SK-N-SH (cell line): ENCODE measurements around the gene ZFP90. TPM values are rescaled to one million over a fixed set of nuclear protein-coding genes. Genes with fewer than 3 reads are reported as not detected.

Source experiments
- CTCF ChIA-PET: fragments of 300-600, 350-600 bp; formaldehyde crosslinking; extraction: SDS; loops from one replicate; lab custom pipeline; 2021; lab: Yijun Ruan, JAX
- POLR2A ChIA-PET: fragments of 350-600 bp; sonication (Branson Sonifier 250); formaldehyde crosslinking; extraction: SDS; loops from one replicate; lab custom pipeline; 2020; ENCODE audit warnings: antibody characterized with exemption, inconsistent platforms; lab: Yijun Ruan, JAX
- DNase-seq: peaks from one replicate; pipeline ENCODE4 v3.0.0; 2012
- H2AFZ ChIP-seq: fragments of 200-600 bp; sonication (generic); 2 replicates; pipeline ENCODE4 v1.8.1; 2016; ENCODE audit warnings: antibody characterized with exemption, mild to moderate bottlenecking, low read depth
- H3F3A ChIP-seq: fragments of 200-600 bp; sonication (generic); replicated peaks from 2 replicates; pipeline ENCODE3; 2016; ENCODE audit warnings: antibody characterized with exemption, mild to moderate bottlenecking; ENCODE audit not compliant: insufficient read depth
- H3K27ac ChIP-seq, 2 experiments: fragments of 200-500 bp in 1 of 2; fragments of 200-600 bp in 1 of 2; sonication (Bioruptor generic) in 1 of 2; sonication (generic), shearing (Covaris generic) in 1 of 2; 2 replicates each; pipeline versions ENCODE4 v1.5.1 to v1.6.1; 2014 to 2016; ENCODE audit warnings: low read depth in 2 of 2, inconsistent platforms in 1 of 2, low read length in 1 of 2, mild to moderate bottlenecking in 1 of 2, mixed read lengths in 1 of 2
- H3K27me3 ChIP-seq: fragments of 200-600 bp; sonication (generic), shearing (Covaris generic); 2 replicates; pipeline ENCODE4 v1.6.1; 2016; ENCODE audit warnings: mixed run types; ENCODE audit not compliant: insufficient read depth
- H3K36me3 ChIP-seq, 2 experiments: fragments of 200-500 bp in 1 of 2; fragments of 200-600 bp in 1 of 2; sonication (Bioruptor generic) in 1 of 2; sonication (generic) in 1 of 2; replicated peaks in 1 of 2; 2 replicates each; pipeline versions ENCODE3 to v1.5.1; 2014 to 2016; ENCODE audit warnings: low read length in 1 of 2, mild to moderate bottlenecking in 1 of 2; ENCODE audit not compliant: insufficient read depth in 2 of 2, control insufficient read depth in 1 of 2
- H3K4me1 ChIP-seq, 2 experiments: fragments of 200-500 bp in 1 of 2; fragments of 200-600 bp in 1 of 2; sonication (Bioruptor generic) in 1 of 2; sonication (generic), shearing (Covaris generic) in 1 of 2; 2 replicates each; pipeline versions ENCODE4 v1.5.1 to v1.6.1; 2014 to 2016; ENCODE audit warnings: low read depth in 1 of 2, low read length in 1 of 2, mixed run types in 1 of 2; ENCODE audit not compliant: insufficient read depth in 2 of 2, control insufficient read depth in 1 of 2
- H3K4me2 ChIP-seq: fragments of 200-600 bp; sonication (generic), shearing (Covaris generic); 2 replicates; pipeline ENCODE4 v1.6.1; 2017; ENCODE audit warnings: mixed run types
- H3K4me3 ChIP-seq, 2 experiments: fragments of 200-500 bp in 1 of 2; fragments of 200-600 bp in 1 of 2; sonication (Bioruptor generic) in 1 of 2; sonication (generic), shearing (Covaris generic) in 1 of 2; 2 replicates each; pipeline versions ENCODE4 v1.5.1 to v1.8.1; 2014 to 2016; ENCODE audit warnings: low read depth in 2 of 2, inconsistent platforms in 1 of 2, low read length in 1 of 2, mild to moderate bottlenecking in 1 of 2, mixed read lengths in 1 of 2, moderate library complexity in 1 of 2
- H3K79me2 ChIP-seq: fragments of 200-600 bp; sonication (generic); 2 replicates; pipeline ENCODE4 v1.8.1; 2017; ENCODE audit warnings: mild to moderate bottlenecking; ENCODE audit not compliant: insufficient read depth
- H3K9ac ChIP-seq: fragments of 200-600 bp; sonication (generic); 2 replicates; pipeline ENCODE4 v1.6.1; 2017; ENCODE audit warnings: mixed run types
- H3K9me2 ChIP-seq: fragments of 200-600 bp; sonication (generic); 2 replicates; pipeline ENCODE4 v1.6.1; 2017; ENCODE audit warnings: mixed run types
- H3K9me3 ChIP-seq: fragments of 200-600 bp; sonication (generic); 2 replicates; pipeline ENCODE4 v1.6.1; 2017; ENCODE audit warnings: mixed run types, mild to moderate bottlenecking, moderate library complexity
- H4K20me1 ChIP-seq: fragments of 200-600 bp; sonication (generic); 2 replicates; pipeline ENCODE4 v1.6.1; 2017; ENCODE audit warnings: mild to moderate bottlenecking, mixed run types; ENCODE audit not compliant: insufficient read depth
- ELF1 ChIP-seq: IDR thresholded peaks from 2 replicates; pipeline ENCODE4 v1.4.0; 2012
- FOXJ3 ChIP-seq: sonication (generic); formaldehyde crosslinking; IDR thresholded peaks from 2 replicates; pipeline ENCODE4 v1.5.1; 2020; ENCODE audit warnings: mild to moderate bottlenecking, missing genetic modification reagents
- FOXM1 ChIP-seq: IDR thresholded peaks from 2 replicates; pipeline ENCODE4 v1.4.0; 2012; ENCODE audit warnings: low read depth, mild to moderate bottlenecking
- GABPA ChIP-seq: IDR thresholded peaks from 2 replicates; pipeline ENCODE4 v1.4.0; 2012; ENCODE audit warnings: low read depth, mild to moderate bottlenecking
- JUND ChIP-seq: IDR thresholded peaks from 2 replicates; pipeline ENCODE4 v1.4.0; 2012
- MXI1 ChIP-seq: IDR thresholded peaks from 2 replicates; pipeline ENCODE4 v1.6.1; 2012; ENCODE audit warnings: mild to moderate bottlenecking, low read depth, low read length, improper control_type of control experiment
- NFIC ChIP-seq: IDR thresholded peaks from 2 replicates; pipeline ENCODE4 v1.4.0; 2012; ENCODE audit warnings: borderline replicate concordance
- NRF1 ChIP-seq: IDR thresholded peaks from 2 replicates; pipeline ENCODE4 v1.6.1; 2012; ENCODE audit warnings: low read depth, mild to moderate bottlenecking, low read length
- POLR2AphosphoS5 ChIP-seq: IDR thresholded peaks from 2 replicates; pipeline ENCODE4 v1.6.1; 2012; ENCODE audit warnings: low read depth, low read length
- RAD21 ChIP-seq: IDR thresholded peaks from 2 replicates; pipeline ENCODE4 v1.6.1; 2012; ENCODE audit warnings: mild to moderate bottlenecking, low read length
- RCOR1 ChIP-seq: fragments of 150-350 bp; IDR thresholded peaks from 2 replicates; pipeline ENCODE4 v1.6.1; 2017; ENCODE audit warnings: antibody characterized with exemption, low read length
- RXRA ChIP-seq: IDR thresholded peaks from 2 replicates; pipeline ENCODE4 v1.4.0; 2012; ENCODE audit warnings: low read depth, mild to moderate bottlenecking, borderline replicate concordance
- SIN3A ChIP-seq: IDR thresholded peaks from 2 replicates; pipeline ENCODE4 v1.6.1; 2012; ENCODE audit warnings: low read depth, mild to moderate bottlenecking, low read length, moderate library complexity, borderline replicate concordance
- SMC3 ChIP-seq: IDR thresholded peaks from 2 replicates; pipeline ENCODE4 v1.6.1; 2012; ENCODE audit warnings: low read depth, low read length, improper control_type of control experiment
- TAF1 ChIP-seq: IDR thresholded peaks from 2 replicates; pipeline ENCODE4 v1.6.1; 2012; ENCODE audit warnings: low read depth, mild to moderate bottlenecking, low read length, moderate library complexity, borderline replicate concordance
- TEAD4 ChIP-seq: IDR thresholded peaks from 2 replicates; pipeline ENCODE4 v1.4.0; 2012; ENCODE audit warnings: mild to moderate bottlenecking, borderline replicate concordance; ENCODE audit not compliant: insufficient read depth
- YY1 ChIP-seq: IDR thresholded peaks from 2 replicates; pipeline ENCODE4 v1.4.0; 2012; ENCODE audit warnings: low read depth, mild to moderate bottlenecking
- WGBS: methylation state at CpG from one replicate; pipeline ENCODE4 v1.1.6; 2017; ENCODE audit warnings: low lambda C conversion rate; 5-methylcytosine and 5-hydroxymethylcytosine counted together
- polyA plus RNA-seq, 3 experiments: library from polyadenylated mRNA; depleted of rRNA; stranded (reverse); fragments of >200 nt; gene quantifications; 2 replicates each; pipeline ENCODE4 v1.2.3, GENCODE V29; 2012
- TF ChIP-seq, protein P1 (sequence below): IDR thresholded peaks from 2 replicates; pipeline ENCODE4 v1.4.0; 2012; ENCODE audit warnings: low read depth, borderline replicate concordance
- TF ChIP-seq, protein P2 (sequence below): fragments of 150-350 bp; IDR thresholded peaks from 2 replicates; pipeline ENCODE4 v1.6.1; 2017; ENCODE audit warnings: antibody characterized with exemption, low read length, low read depth, borderline replicate concordance
- TF ChIP-seq, protein P3 (sequence below): IDR thresholded peaks from 2 replicates; pipeline ENCODE4 v1.4.0; 2012; ENCODE audit warnings: low read depth, borderline replicate concordance
- TF ChIP-seq, protein P4 (sequence below): IDR thresholded peaks from 2 replicates; pipeline ENCODE4 v1.4.0; 2012; ENCODE audit warnings: low read depth
- TF ChIP-seq, protein P5 (sequence below): IDR thresholded peaks from 2 replicates; pipeline ENCODE4; 2012

The ZFP90 gene
- polyA plus RNA-seq, 1 of the 3 experiments (the other 2 are of a cell fraction): 9.9 TPM

DNA sequence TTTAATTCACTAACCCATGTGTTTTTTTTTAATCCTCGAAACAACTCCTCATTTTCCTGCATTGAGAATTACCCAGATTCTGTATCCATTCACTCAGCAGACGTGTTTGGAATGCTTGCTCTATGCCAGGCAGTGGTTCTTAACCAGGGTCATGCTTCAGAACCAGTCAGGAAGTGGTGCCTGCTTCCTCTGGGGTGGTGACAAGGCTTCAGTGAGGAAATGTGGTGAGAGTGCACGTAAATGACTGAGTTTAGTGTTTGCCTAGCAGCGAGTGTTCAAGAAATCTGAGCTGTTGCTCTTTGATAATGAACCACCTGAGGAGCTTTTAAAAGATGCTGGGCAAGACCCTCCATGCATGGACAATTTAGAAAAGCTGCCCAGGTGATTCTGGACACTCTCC, 9.9 kb downstream of the ZFP90 start:
- TF ChIP-seq TEAD4 (no peak), RCOR1 (no peak), SIN3A (no peak), ELF1 (no peak), NRF1 (no peak), TAF1 (no peak), YY1 (no peak), SMC3 (no peak), NFIC (no peak), RAD21 (no peak), RXRA (no peak)
- TF ChIP-seq, protein P1, sequence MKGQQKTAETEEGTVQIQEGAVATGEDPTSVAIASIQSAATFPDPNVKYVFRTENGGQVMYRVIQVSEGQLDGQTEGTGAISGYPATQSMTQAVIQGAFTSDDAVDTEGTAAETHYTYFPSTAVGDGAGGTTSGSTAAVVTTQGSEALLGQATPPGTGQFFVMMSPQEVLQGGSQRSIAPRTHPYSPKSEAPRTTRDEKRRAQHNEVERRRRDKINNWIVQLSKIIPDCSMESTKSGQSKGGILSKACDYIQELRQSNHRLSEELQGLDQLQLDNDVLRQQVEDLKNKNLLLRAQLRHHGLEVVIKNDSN: no peak
- TF ChIP-seq, protein P2, sequence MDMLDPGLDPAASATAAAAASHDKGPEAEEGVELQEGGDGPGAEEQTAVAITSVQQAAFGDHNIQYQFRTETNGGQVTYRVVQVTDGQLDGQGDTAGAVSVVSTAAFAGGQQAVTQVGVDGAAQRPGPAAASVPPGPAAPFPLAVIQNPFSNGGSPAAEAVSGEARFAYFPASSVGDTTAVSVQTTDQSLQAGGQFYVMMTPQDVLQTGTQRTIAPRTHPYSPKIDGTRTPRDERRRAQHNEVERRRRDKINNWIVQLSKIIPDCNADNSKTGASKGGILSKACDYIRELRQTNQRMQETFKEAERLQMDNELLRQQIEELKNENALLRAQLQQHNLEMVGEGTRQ: no peak
- TF ChIP-seq, protein P3, sequence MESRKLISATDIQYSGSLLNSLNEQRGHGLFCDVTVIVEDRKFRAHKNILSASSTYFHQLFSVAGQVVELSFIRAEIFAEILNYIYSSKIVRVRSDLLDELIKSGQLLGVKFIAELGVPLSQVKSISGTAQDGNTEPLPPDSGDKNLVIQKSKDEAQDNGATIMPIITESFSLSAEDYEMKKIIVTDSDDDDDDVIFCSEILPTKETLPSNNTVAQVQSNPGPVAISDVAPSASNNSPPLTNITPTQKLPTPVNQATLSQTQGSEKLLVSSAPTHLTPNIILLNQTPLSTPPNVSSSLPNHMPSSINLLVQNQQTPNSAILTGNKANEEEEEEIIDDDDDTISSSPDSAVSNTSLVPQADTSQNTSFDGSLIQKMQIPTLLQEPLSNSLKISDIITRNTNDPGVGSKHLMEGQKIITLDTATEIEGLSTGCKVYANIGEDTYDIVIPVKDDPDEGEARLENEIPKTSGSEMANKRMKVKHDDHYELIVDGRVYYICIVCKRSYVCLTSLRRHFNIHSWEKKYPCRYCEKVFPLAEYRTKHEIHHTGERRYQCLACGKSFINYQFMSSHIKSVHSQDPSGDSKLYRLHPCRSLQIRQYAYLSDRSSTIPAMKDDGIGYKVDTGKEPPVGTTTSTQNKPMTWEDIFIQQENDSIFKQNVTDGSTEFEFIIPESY: no peak
- TF ChIP-seq, protein P4, sequence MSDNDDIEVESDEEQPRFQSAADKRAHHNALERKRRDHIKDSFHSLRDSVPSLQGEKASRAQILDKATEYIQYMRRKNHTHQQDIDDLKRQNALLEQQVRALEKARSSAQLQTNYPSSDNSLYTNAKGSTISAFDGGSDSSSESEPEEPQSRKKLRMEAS: no peak
- TF ChIP-seq, all 33 proteins: peak for 0
- ChIA-PET POLR2A (no interaction called here), CTCF (no interaction called here)
- Histone ChIP-seq H3K79me2 (peaks cover 17% of the 10 kb centered on the region; the same call in 1 of the 2 replicates), H3K4me1 (no peaks in the 10 kb centered on the region), H3K9me2 (no peaks in the 10 kb centered on the region), H3K4me3 (no peak overlapping the region), H3K9me3 (peaks cover 12% of the 10 kb centered on the region; the same call in 1 of the 2 replicates), H4K20me1 (no peaks in the 10 kb centered on the region), H3K36me3 (peaks cover 7 to 82% of the 10 kb centered on the region in 2 experiments), H3K27me3 (no peaks in the 10 kb centered on the region), H3K27ac (no peak overlapping the region), H3F3A (no peaks in the 10 kb centered on the region), H2AFZ (no peak overlapping the region), H3K4me2 (no peak overlapping the region), H3K9ac (no peak overlapping the region)
- DNase-seq: no peak
- 97% methylated on average over 4 of the region's 4 CpGs for WGBS

DNA sequence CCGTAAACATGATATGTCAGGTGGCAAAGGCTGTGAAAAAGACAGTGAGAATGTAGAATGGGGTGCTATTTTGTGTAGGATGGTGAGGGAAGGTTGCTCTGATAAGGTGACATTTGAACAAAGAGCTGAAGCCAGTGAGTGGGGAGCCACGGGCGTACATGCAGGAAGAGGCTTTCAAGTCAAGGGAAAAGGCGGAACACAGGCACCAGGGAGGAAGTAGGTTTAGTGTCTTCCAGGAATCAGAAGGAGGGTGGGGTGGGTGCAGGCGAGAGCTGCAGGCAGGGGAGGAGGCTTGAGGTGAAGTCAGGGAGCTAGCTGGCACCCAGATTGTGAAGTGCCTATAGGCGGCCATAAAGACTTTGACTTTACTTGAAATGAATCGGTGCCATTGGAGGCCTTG, 14.1 kb downstream of the ZFP90 start:
- H3K9me3 ChIP-seq: 0 out of 2 replicates have a peak, but pooled peaks cover 3% of the 10 kb centered on the region
- no peaks in the 10 kb centered on the region for H3K27me3 ChIP-seq
- H3K9ac ChIP-seq: no peak overlapping the region
- WGBS: 87% methylated on average over 7 of the region's 7 CpGs
- ChIA-PET POLR2A (no interaction called here), CTCF (interaction anchor here (1.6 kb wide), 1 partner anchor 37 kb away, joined by 6 read pairs; no protein-coding TSS in a partner anchor)
- DNase-seq: no peak
- peaks cover 15 to 79% of the 10 kb centered on the region in 2 experiments for H3K36me3 ChIP-seq
- TF ChIP-seq GABPA (no peak), RAD21 (no peak), ELF1 (no peak), RCOR1 (no peak), NRF1 (no peak), JUND (no peak), MXI1 (no peak), SMC3 (no peak), SIN3A (no peak), FOXM1 (no peak), TEAD4 (no peak), POLR2AphosphoS5 (no peak), FOXJ3 (CRISPR knock-in tag) (no peak)
- TF ChIP-seq, protein P5, sequence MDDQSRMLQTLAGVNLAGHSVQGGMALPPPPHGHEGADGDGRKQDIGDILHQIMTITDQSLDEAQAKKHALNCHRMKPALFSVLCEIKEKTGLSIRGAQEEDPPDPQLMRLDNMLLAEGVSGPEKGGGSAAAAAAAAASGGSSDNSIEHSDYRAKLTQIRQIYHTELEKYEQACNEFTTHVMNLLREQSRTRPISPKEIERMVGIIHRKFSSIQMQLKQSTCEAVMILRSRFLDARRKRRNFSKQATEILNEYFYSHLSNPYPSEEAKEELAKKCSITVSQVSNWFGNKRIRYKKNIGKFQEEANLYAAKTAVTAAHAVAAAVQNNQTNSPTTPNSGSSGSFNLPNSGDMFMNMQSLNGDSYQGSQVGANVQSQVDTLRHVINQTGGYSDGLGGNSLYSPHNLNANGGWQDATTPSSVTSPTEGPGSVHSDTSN: no peak
- no peaks in the 10 kb centered on the region for H4K20me1 ChIP-seq
- no peak overlapping the region for H3K4me2 ChIP-seq
- no peak overlapping the region for H3K27ac ChIP-seq
- no peaks in the 10 kb centered on the region for H3K4me1 ChIP-seq
- H3F3A ChIP-seq: no peaks in the 10 kb centered on the region
- peaks cover 12% of the 10 kb centered on the region; the same call in 1 of the 2 replicates for H3K79me2 ChIP-seq
- H3K9me2 ChIP-seq: no peaks in the 10 kb centered on the region
- H3K4me3 ChIP-seq: no peak overlapping the region
- H2AFZ ChIP-seq: no peak overlapping the region
